NCI-H187 treated with DMSO at 0.1 percent for 48 hours (cell line): ENCODE results near the gene TNNT2.

Experiments used
- DNase-seq: peaks from one replicate; lab custom pipeline; 2025; lab: John Stamatoyannopoulos, UW

Gene TNNT2

DNA sequence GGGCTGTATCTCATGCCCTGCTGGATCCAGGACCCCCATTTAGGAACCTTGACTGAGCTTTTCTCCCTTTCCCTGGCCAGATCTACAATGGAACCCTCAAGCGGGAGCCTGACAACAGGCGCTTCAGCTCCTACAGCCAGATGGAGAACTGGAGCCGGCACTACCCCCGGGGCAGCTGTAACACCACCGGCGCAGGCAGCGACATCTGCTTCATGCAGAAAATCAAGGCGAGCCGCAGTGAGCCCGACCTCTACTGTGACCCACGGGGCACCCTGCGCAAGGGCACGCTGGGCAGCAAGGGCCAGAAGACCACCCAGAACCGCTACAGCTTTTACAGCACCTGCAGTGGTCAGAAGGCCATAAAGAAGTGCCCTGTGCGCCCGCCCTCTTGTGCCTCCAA is 64.4 kb downstream of the TNNT2 start:
- DNase-seq = no peak

DNA sequence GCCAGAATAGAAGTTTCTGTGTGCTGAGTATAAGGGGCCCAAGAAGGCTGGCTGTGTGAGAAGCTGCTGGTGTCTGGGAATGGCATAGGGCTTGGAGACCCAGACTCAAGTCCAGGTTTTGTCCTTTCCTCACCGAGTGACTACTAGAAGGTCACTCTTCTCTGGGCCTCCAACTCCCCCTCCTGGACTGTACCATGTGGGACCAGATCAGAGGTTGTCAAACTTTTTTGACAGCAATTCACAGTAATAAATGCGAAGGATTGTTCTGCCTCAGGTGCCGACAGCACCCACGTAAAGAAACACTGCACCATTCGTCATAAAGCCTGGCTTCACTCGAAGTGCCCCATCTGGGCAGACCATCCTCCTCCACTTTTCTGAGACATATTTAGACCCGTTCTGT is 65.2 kb downstream of the TNNT2 start:
- DNase-seq = no peak

DNA sequence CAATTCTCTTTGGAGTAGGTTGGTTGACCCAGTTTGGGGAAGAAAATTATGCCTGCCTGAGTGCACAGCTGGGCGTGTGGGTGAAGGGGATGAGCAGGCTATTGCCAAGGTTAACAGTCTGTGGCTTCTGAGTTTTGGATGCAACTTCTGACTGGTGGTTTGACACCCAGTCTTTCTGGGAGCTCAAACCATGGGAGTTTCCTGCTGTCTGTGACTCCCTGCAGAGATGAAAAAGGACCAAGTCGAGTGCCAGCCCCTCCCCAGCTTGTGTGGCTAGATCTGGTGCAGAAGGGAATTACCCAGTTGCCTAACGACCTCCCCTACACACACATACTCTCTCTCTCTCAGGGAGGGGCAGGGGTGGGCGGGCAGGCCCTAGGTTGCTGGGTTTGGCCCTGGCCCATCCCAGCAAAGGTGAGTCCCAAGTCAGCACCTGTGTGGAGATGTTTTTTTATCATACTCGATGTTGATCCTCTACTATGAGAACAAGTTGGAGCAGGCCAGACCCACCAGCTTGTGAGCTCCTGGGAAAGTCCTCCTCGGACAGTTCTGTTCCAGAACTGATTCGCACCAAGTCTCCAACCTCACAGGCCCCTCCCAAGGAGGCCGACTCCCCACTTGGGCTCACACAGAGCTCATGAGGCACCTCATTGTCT is 66.0 kb downstream of the TNNT2 start:
- DNase-seq = no peak

DNA sequence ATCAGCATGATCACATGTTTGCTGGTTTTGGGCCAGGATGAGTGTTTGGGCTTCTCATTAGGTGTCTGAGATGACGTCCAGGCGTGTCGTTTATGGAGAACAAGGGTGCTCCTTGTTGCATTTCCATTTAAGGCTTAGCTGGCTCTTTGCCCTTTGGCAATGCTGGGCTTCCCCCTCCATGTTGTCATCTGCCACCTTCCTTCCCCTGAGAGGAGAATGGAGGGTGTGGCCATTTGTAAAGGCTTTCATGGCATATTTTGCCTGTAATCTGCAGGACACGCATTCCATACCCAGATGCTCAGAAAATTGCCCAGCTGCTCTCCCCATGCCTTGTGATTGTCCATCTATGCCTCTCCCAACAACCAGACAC is 66.5 kb downstream of the TNNT2 start:
- DNase-seq = no peak

DNA sequence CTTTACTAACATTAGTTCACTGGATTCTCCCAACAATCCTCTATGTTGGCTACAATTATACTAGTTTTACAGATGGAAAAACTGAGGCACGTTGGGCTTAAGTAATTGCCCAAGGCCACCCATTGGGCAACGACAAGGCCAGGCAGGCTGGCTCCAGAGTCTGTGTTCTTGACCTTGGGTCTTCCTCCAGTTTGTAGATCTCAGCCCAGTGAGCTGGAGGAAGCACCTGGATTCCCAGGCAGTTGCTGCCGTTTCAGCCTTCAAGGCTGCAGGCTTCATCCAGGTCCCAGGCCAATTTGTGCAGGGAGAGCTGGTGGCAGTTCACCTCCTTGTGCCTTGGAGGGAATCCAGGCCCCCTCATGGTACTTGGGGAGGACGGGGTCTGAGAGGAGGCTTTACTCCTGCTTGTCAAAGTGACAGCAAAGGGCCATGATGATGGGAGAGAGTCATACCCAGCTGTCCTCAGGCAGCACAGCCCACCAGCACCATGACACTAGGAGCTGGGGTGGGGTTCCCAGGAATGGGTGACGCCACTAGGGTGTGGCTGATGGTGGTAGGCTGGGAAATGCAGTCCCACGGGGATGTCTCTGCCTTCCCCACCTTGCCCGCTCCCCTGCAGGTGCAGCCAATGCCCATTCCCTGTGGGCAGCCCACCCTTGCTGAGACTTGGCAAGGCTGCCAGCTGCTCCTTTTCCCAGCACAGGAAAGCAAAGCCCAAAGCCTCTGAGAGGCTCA is 67.1 kb downstream of the TNNT2 start:
- DNase-seq = no peak

DNA sequence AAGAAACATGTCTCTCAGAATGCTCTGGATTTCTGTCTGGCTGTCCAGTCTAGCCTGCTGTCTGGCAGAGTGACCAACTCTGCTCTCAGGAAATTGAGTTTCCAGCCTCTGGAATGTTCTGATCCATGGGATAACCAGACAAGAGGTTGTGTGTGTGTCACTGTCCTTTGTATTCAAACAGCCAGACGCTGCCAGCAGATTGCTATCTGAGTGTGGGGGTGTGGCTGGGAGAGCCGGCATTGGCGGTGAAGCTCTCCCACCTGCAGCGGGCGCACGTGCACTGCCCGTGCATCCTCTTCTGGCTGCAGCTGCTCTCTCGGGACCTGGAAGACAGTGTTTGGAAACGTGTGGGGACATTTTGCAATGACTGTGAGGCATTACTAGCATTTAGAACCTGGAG is 68.1 kb downstream of the TNNT2 start:
- DNase-seq = no peak
